ENCODE results near the gene GRIN2A. TPM values are rescaled to one million over a fixed set of nuclear protein-coding genes. Genes with fewer than 3 reads are reported as not detected.

Gene GRIN2A
- total and polyA plus RNA-seq, 4 donors = 11.2 to 42.6 (median 20.0) TPM

GRCh38 chr16:10031955-10032354 lies 150.3 kb downstream of the GRIN2A start:
- no peak overlapping the region for H3K27ac ChIP-seq (ENCODE audit: low read depth, low read length)
- no peak overlapping the region for H3K4me3 ChIP-seq (ENCODE audit: low read depth, low read length)
- H3K27me3 ChIP-seq (ENCODE audit: control insufficient read depth, insufficient read depth, low read length) = no peaks in the 10 kb centered on the region
- H3K9me3 ChIP-seq (ENCODE audit: control insufficient read depth, insufficient read depth, low read length) = no peaks in the 10 kb centered on the region
- H3K36me3 ChIP-seq (ENCODE audit: control insufficient read depth, insufficient read depth, low read length) = no peaks in the 10 kb centered on the region
- peaks cover 12% of the 10 kb centered on the region for H3K4me1 ChIP-seq (ENCODE audit: control insufficient read depth, insufficient read depth, low read length)
- 94% methylated on average over 2 of the region's 4 CpGs for WGBS (ENCODE audit: insufficient coverage)
- no peak for DNase-seq (ENCODE audit: low read depth in 4 of 6, low spot score in 6 of 6)

GRCh38 chr16:10031473-10031872 lies 150.8 kb downstream of the GRIN2A start:
- H3K4me1 ChIP-seq (ENCODE audit: control insufficient read depth, insufficient read depth, low read length) = peaks cover 12% of the 10 kb centered on the region
- no peaks in the 10 kb centered on the region for H3K36me3 ChIP-seq (ENCODE audit: control insufficient read depth, insufficient read depth, low read length)
- H3K27me3 ChIP-seq (ENCODE audit: control insufficient read depth, insufficient read depth, low read length) = no peaks in the 10 kb centered on the region
- H3K4me3 ChIP-seq (ENCODE audit: low read depth, low read length) = no peak overlapping the region
- no peak overlapping the region for H3K27ac ChIP-seq (ENCODE audit: low read depth, low read length)
- no peak for DNase-seq (ENCODE audit: low read depth in 4 of 6, low spot score in 6 of 6)
- WGBS (ENCODE audit: insufficient coverage) = 43% methylated on average over 7 of the region's 7 CpGs
- no peaks in the 10 kb centered on the region for H3K9me3 ChIP-seq (ENCODE audit: control insufficient read depth, insufficient read depth, low read length)

GRCh38 chr16:10028644-10029043 lies 153.6 kb downstream of the GRIN2A start:
- peaks cover 6% of the 10 kb centered on the region for H3K4me1 ChIP-seq (ENCODE audit: control insufficient read depth, insufficient read depth, low read length)
- no peak overlapping the region for H3K27ac ChIP-seq (ENCODE audit: low read depth, low read length)
- DNase-seq (ENCODE audit: low read depth in 4 of 6, low spot score in 6 of 6) = no peak
- no peaks in the 10 kb centered on the region for H3K36me3 ChIP-seq (ENCODE audit: control insufficient read depth, insufficient read depth, low read length)
- no peaks in the 10 kb centered on the region for H3K9me3 ChIP-seq (ENCODE audit: control insufficient read depth, insufficient read depth, low read length)
- no peak overlapping the region for H3K4me3 ChIP-seq (ENCODE audit: low read depth, low read length)
- no peaks in the 10 kb centered on the region for H3K27me3 ChIP-seq (ENCODE audit: control insufficient read depth, insufficient read depth, low read length)

GRCh38 chr16:10027553-10027952 lies 154.7 kb downstream of the GRIN2A start:
- H3K27me3 ChIP-seq (ENCODE audit: control insufficient read depth, insufficient read depth, low read length) = no peaks in the 10 kb centered on the region
- no peak for DNase-seq (ENCODE audit: low read depth in 4 of 6, low spot score in 6 of 6)
- no peak overlapping the region for H3K4me3 ChIP-seq (ENCODE audit: low read depth, low read length)
- no peak overlapping the region for H3K27ac ChIP-seq (ENCODE audit: low read depth, low read length)
- no peaks in the 10 kb centered on the region for H3K36me3 ChIP-seq (ENCODE audit: control insufficient read depth, insufficient read depth, low read length)
- 75% methylated on average over 7 of the region's 8 CpGs for WGBS (ENCODE audit: insufficient coverage)
- H3K9me3 ChIP-seq (ENCODE audit: control insufficient read depth, insufficient read depth, low read length) = no peaks in the 10 kb centered on the region
- peaks cover 5% of the 10 kb centered on the region for H3K4me1 ChIP-seq (ENCODE audit: control insufficient read depth, insufficient read depth, low read length)

- 82% methylated on average over 4 of the region's 5 CpGs for WGBS (ENCODE audit: insufficient coverage)
- no peaks in the 10 kb centered on the region for H3K27me3 ChIP-seq (ENCODE audit: control insufficient read depth, insufficient read depth, low read length)
- no peak overlapping the region for H3K4me3 ChIP-seq (ENCODE audit: low read depth, low read length)
- H3K36me3 ChIP-seq (ENCODE audit: control insufficient read depth, insufficient read depth, low read length) = no peaks in the 10 kb centered on the region
- H3K9me3 ChIP-seq (ENCODE audit: control insufficient read depth, insufficient read depth, low read length) = no peaks in the 10 kb centered on the region
- no peak overlapping the region for H3K27ac ChIP-seq (ENCODE audit: low read depth, low read length)
- H3K4me1 ChIP-seq (ENCODE audit: control insufficient read depth, insufficient read depth, low read length) = peaks cover 5% of the 10 kb centered on the region
- no peak for DNase-seq (ENCODE audit: low read depth in 4 of 6, low spot score in 6 of 6)
These were observed 155.6 kb downstream of the GRIN2A start for GRCh38 chr16:10026593-10026992.

GRCh38 chr16:10022098-10022497 lies 160.1 kb downstream of the GRIN2A start:
- no peaks in the 10 kb centered on the region for H3K27me3 ChIP-seq (ENCODE audit: control insufficient read depth, insufficient read depth, low read length)
- 96% methylated on average over 5 of the region's 5 CpGs for WGBS (ENCODE audit: insufficient coverage)
- no peak overlapping the region for H3K4me3 ChIP-seq (ENCODE audit: low read depth, low read length)

GRCh38 chr16:10020866-10021265 lies 161.4 kb downstream of the GRIN2A start:
- Histone ChIP-seq H3K27ac (ENCODE audit: low read depth, low read length) (no peak overlapping the region), H3K27me3 (ENCODE audit: control insufficient read depth, insufficient read depth, low read length) (no peaks in the 10 kb centered on the region), H3K9me3 (ENCODE audit: control insufficient read depth, insufficient read depth, low read length) (no peaks in the 10 kb centered on the region), H3K36me3 (ENCODE audit: control insufficient read depth, insufficient read depth, low read length) (no peaks in the 10 kb centered on the region), H3K4me1 (ENCODE audit: control insufficient read depth, insufficient read depth, low read length) (no peaks in the 10 kb centered on the region), H3K4me3 (ENCODE audit: low read depth, low read length) (no peak overlapping the region)
- peak in 2 of 6 donors; percentile 33 to 66 for DNase-seq (ENCODE audit: low read depth in 4 of 6, low spot score in 6 of 6)
- 42% methylated on average over 2 of the region's 3 CpGs for WGBS (ENCODE audit: insufficient coverage)

More at GRCh38 chr16:10022098-10022497, 160.1 kb downstream of the GRIN2A start:
- no peak overlapping the region for H3K27ac ChIP-seq (ENCODE audit: low read depth, low read length)
- no peaks in the 10 kb centered on the region for H3K4me1 ChIP-seq (ENCODE audit: control insufficient read depth, insufficient read depth, low read length)
- no peaks in the 10 kb centered on the region for H3K36me3 ChIP-seq (ENCODE audit: control insufficient read depth, insufficient read depth, low read length)
- DNase-seq (ENCODE audit: low read depth in 4 of 6, low spot score in 6 of 6) = no peak
- no peaks in the 10 kb centered on the region for H3K9me3 ChIP-seq (ENCODE audit: control insufficient read depth, insufficient read depth, low read length)

- Histone ChIP-seq H3K4me3 (ENCODE audit: low read depth, low read length) (no peak overlapping the region), H3K36me3 (ENCODE audit: control insufficient read depth, insufficient read depth, low read length) (no peaks in the 10 kb centered on the region), H3K9me3 (ENCODE audit: control insufficient read depth, insufficient read depth, low read length) (no peaks in the 10 kb centered on the region), H3K4me1 (ENCODE audit: control insufficient read depth, insufficient read depth, low read length) (no peaks in the 10 kb centered on the region), H3K27me3 (ENCODE audit: control insufficient read depth, insufficient read depth, low read length) (no peaks in the 10 kb centered on the region), H3K27ac (ENCODE audit: low read depth, low read length) (no peak overlapping the region)
- WGBS (ENCODE audit: insufficient coverage) = 71% methylated on average over 2 of the region's 3 CpGs
- DNase-seq (ENCODE audit: low read depth in 4 of 6, low spot score in 6 of 6) = peak in 1 of 6 donors; percentile 52
These were observed 165.5 kb downstream of the GRIN2A start for GRCh38 chr16:10016752-10017151.

- Histone ChIP-seq H3K36me3 (ENCODE audit: control insufficient read depth, insufficient read depth, low read length) (no peaks in the 10 kb centered on the region), H3K27me3 (ENCODE audit: control insufficient read depth, insufficient read depth, low read length) (no peaks in the 10 kb centered on the region), H3K9me3 (ENCODE audit: control insufficient read depth, insufficient read depth, low read length) (no peaks in the 10 kb centered on the region), H3K27ac (ENCODE audit: low read depth, low read length) (no peak overlapping the region), H3K4me3 (ENCODE audit: low read depth, low read length) (no peak overlapping the region), H3K4me1 (ENCODE audit: control insufficient read depth, insufficient read depth, low read length) (no peaks in the 10 kb centered on the region)
- no CpG with 5 or more reads among the region's 3 CpGs for WGBS (ENCODE audit: insufficient coverage)
- DNase-seq (ENCODE audit: low read depth in 4 of 6, low spot score in 6 of 6) = no peak
These were observed 166.8 kb downstream of the GRIN2A start for GRCh38 chr16:10015397-10015796.

GRCh38 chr16:10013774-10014173 lies 168.5 kb downstream of the GRIN2A start:
- WGBS (ENCODE audit: insufficient coverage) = 94% methylated on average over 3 of the region's 5 CpGs
- Histone ChIP-seq H3K27ac (ENCODE audit: low read depth, low read length) (no peak overlapping the region), H3K36me3 (ENCODE audit: control insufficient read depth, insufficient read depth, low read length) (no peaks in the 10 kb centered on the region), H3K4me3 (ENCODE audit: low read depth, low read length) (no peak overlapping the region), H3K4me1 (ENCODE audit: control insufficient read depth, insufficient read depth, low read length) (peaks cover 3% of the 10 kb centered on the region), H3K9me3 (ENCODE audit: control insufficient read depth, insufficient read depth, low read length) (no peaks in the 10 kb centered on the region), H3K27me3 (ENCODE audit: control insufficient read depth, insufficient read depth, low read length) (no peaks in the 10 kb centered on the region)
- no peak for DNase-seq (ENCODE audit: low read depth in 4 of 6, low spot score in 6 of 6)

All from spinal cord (tissue), 10 donors.